ENCODE results near the gene TNIP2.

GRCh38 chr4:2804973-2805501, 48.9 kb upstream of the TNIP2 start:
- no peak for TF ChIP-seq CTCF (IDR thresholded peaks at IDR 0.05; ENCODE audit: insufficient read depth, low read depth, low read length)
- no peak for TF ChIP-seq EZH2 (IDR thresholded peaks at IDR 0.05; ENCODE audit: insufficient read depth, low read length)
